OCI-LY1 (cell line): Measurements from ENCODE around the gene UACA.

Source experiments
- H2AFZ ChIP-seq: fragments of 200-600 bp; sonication (generic), shearing (Covaris generic); 2 replicates; pipeline ENCODE4 v1.6.0; 2014; ENCODE audit warnings: antibody characterized with exemption, mild to moderate bottlenecking, low read length
- H3F3A ChIP-seq: fragments of 200-600 bp; sonication (generic), shearing (Covaris generic); 2 replicates; pipeline ENCODE4 v1.6.0; 2014; ENCODE audit warnings: mild to moderate bottlenecking, antibody characterized with exemption, low read length, moderate library complexity; ENCODE audit not compliant: insufficient read depth
- H3K27ac ChIP-seq: fragments of 200-600 bp; sonication (generic); 2 replicates; pipeline ENCODE4 v1.5.1; 2014; ENCODE audit warnings: low read length, mixed run types, mild to moderate bottlenecking, low read depth; ENCODE audit not compliant: poor library complexity, severe bottlenecking
- H3K27me3 ChIP-seq: fragments of 200-600 bp; sonication (generic); 2 replicates; pipeline ENCODE4 v1.6.0; 2014; ENCODE audit warnings: antibody characterized with exemption, mild to moderate bottlenecking, low read length, moderate library complexity; ENCODE audit not compliant: insufficient read depth
- H3K36me3 ChIP-seq: fragments of 200-600 bp; sonication (generic); 2 replicates; pipeline ENCODE4 v1.6.1; 2014; ENCODE audit warnings: mild to moderate bottlenecking, antibody characterized with exemption, low read length, moderate library complexity, mixed read lengths; ENCODE audit not compliant: insufficient read depth
- H3K4me1 ChIP-seq: fragments of 200-600 bp; sonication (generic); 2 replicates; pipeline ENCODE4 v1.5.1; 2014; ENCODE audit warnings: mild to moderate bottlenecking, low read length, moderate library complexity; ENCODE audit not compliant: insufficient read depth, severe bottlenecking
- H3K4me2 ChIP-seq: fragments of 200-600 bp; sonication (generic), shearing (Covaris generic); 2 replicates; pipeline ENCODE4 v1.6.1; 2014; ENCODE audit warnings: low read length
- H3K4me3 ChIP-seq: fragments of 200-600 bp; sonication (generic); 2 replicates; pipeline ENCODE4 v1.5.1; 2014; ENCODE audit warnings: low read length, low read depth, mild to moderate bottlenecking, mixed read lengths; ENCODE audit not compliant: poor library complexity, severe bottlenecking
- H3K79me2 ChIP-seq: fragments of 200-600 bp; shearing (Covaris generic); 2 replicates; pipeline ENCODE4 v1.6.1; 2016; ENCODE audit warnings: mixed run types, low read length, mixed read lengths; ENCODE audit not compliant: insufficient read depth
- H3K9ac ChIP-seq: fragments of 200-600 bp; sonication (generic), shearing (Covaris generic); 2 replicates; pipeline ENCODE4 v1.6.1; 2014; ENCODE audit warnings: mild to moderate bottlenecking, low read length, mixed read lengths
- H3K9me2 ChIP-seq: fragments of 200-600 bp; sonication (generic), shearing (Covaris generic); 2 replicates; pipeline ENCODE4 v1.6.1; 2014; ENCODE audit warnings: low read depth, mild to moderate bottlenecking, low read length, mixed read lengths
- H3K9me3 ChIP-seq: fragments of 200-600 bp; shearing (Covaris generic); 2 replicates; pipeline ENCODE4 v1.6.1; 2014; ENCODE audit warnings: low read length, mixed read lengths
- H4K20me1 ChIP-seq: fragments of 200-600 bp; sonication (generic), shearing (Covaris generic); 2 replicates; pipeline ENCODE4 v1.6.0; 2016; ENCODE audit warnings: mild to moderate bottlenecking, low read length; ENCODE audit not compliant: insufficient read depth
- EZH2 ChIP-seq: fragments of 200-600 bp; sonication (generic), shearing (Covaris generic); IDR thresholded peaks from 2 replicates; pipeline ENCODE4 v1.8.0; 2017; ENCODE audit warnings: borderline replicate concordance, mixed run types, mild to moderate bottlenecking, antibody characterized with exemption, low read length, moderate library complexity, mixed read lengths
- TF ChIP-seq, protein P1 (sequence below): fragments of 200-600 bp; sonication (generic), shearing (Covaris generic); IDR thresholded peaks from 2 replicates; pipeline ENCODE4 v1.5.1; 2017; ENCODE audit warnings: mild to moderate bottlenecking, antibody characterized with exemption, low read length, moderate library complexity, mixed read lengths

Gene UACA

DNA sequence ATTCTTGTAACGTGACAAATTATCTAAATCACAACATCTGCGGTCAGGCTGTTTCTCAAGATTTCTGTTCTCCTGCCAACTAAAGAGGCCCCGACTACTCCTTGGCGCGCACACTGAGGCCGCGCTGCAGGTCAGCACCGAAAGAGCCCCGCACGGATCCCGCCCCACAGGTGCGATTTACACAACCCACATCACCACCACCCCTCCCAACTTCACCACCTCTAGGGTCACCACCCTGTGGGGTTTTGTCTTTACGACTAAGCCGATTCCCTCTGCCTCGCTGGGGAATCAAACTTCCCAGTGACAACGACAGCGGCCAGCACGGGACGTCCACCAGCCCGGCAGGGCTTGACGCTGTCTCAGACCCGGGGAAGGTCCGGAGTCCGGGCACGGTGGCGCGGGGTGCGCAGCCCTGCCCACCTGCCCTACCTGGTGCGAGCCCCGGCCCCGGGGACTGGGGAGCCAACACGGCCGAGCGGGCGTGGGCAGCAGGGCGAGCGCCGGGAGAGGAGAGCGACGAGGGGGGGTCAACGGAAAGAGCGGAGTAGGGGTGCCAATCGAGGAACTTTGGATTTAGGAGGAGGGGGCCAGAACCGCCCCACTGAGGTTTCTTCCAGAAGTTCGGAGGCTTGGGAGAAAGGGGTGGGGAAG, 764 bp downstream of the UACA start:
- H3K27me3 ChIP-seq = no peaks in the 10 kb centered on the region
- H4K20me1 ChIP-seq = no peaks in the 10 kb centered on the region
- H3F3A ChIP-seq = no peaks in the 10 kb centered on the region
- H3K9me3 ChIP-seq = no peaks in the 10 kb centered on the region
- H3K4me1 ChIP-seq = no peaks in the 10 kb centered on the region
- H2AFZ ChIP-seq = no peak overlapping the region
- H3K9me2 ChIP-seq = no peaks in the 10 kb centered on the region
- no peaks in the 10 kb centered on the region for H3K79me2 ChIP-seq
- no peak overlapping the region for H3K9ac ChIP-seq
- TF ChIP-seq, protein P1, sequence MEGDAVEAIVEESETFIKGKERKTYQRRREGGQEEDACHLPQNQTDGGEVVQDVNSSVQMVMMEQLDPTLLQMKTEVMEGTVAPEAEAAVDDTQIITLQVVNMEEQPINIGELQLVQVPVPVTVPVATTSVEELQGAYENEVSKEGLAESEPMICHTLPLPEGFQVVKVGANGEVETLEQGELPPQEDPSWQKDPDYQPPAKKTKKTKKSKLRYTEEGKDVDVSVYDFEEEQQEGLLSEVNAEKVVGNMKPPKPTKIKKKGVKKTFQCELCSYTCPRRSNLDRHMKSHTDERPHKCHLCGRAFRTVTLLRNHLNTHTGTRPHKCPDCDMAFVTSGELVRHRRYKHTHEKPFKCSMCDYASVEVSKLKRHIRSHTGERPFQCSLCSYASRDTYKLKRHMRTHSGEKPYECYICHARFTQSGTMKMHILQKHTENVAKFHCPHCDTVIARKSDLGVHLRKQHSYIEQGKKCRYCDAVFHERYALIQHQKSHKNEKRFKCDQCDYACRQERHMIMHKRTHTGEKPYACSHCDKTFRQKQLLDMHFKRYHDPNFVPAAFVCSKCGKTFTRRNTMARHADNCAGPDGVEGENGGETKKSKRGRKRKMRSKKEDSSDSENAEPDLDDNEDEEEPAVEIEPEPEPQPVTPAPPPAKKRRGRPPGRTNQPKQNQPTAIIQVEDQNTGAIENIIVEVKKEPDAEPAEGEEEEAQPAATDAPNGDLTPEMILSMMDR = no peak
- TF ChIP-seq EZH2 = no peak
- no peaks in the 10 kb centered on the region for H3K36me3 ChIP-seq
- no peak overlapping the region for H3K4me2 ChIP-seq
- H3K4me3 ChIP-seq = no peak overlapping the region
- no peak overlapping the region for H3K27ac ChIP-seq

DNA sequence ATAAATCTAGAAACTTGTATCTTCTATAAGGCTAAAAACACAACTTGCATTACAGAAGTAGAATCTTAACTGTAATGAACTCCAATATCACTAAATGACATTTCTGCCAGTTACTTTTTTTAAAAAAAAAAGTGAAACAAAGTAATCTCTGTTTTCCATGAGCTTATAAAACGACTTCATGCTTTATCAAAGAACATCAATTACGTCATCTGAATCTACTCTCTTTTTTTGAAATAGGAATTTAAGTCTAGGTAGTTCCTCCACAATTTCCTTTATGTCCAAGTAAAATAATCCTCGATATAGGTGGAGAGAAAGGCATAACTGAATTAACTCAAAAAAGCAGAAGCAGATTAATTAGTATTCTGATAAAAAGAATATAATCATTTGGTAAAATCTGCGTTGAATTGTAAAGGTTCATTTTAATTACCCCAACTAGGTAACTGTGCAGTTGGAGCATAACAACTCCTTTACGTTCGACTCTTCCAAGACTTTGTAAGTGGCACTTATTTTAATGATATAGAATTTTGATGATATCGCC, 1.4 kb downstream of the UACA start:
- no peak for TF ChIP-seq EZH2
- TF ChIP-seq, protein P1 = no peak
- Histone ChIP-seq H3K4me2 (no peak overlapping the region), H3F3A (no peaks in the 10 kb centered on the region), H3K9ac (no peak overlapping the region), H3K4me1 (no peaks in the 10 kb centered on the region), H2AFZ (no peak overlapping the region), H3K27me3 (no peaks in the 10 kb centered on the region), H3K4me3 (no peak overlapping the region), H4K20me1 (no peaks in the 10 kb centered on the region), H3K9me2 (no peaks in the 10 kb centered on the region), H3K79me2 (no peaks in the 10 kb centered on the region), H3K9me3 (no peaks in the 10 kb centered on the region), H3K27ac (no peak overlapping the region), H3K36me3 (no peaks in the 10 kb centered on the region)

DNA sequence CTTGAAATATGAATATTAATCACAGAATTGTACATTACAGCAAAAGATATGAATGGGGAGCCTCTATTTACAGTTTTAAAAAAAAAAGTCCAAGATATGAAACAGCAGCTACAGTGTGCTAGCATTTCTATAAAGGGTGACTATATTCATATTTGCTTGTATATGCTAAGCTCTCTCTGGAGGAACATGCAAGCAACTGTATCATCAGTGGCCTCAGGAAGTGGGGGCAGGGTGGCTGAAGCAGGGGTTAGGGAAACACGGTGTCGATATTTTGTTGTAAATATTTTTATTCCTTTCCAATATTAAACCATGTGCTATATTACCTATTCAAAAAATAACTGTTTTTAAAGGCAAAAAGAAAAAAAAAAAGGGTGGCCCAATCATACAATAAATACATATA, 2.3 kb downstream of the UACA start:
- Histone ChIP-seq H3K79me2 (no peaks in the 10 kb centered on the region), H2AFZ (no peak overlapping the region), H3K9ac (no peak overlapping the region), H3K4me1 (no peaks in the 10 kb centered on the region), H3K27ac (no peak overlapping the region), H3K9me3 (no peaks in the 10 kb centered on the region), H3F3A (no peaks in the 10 kb centered on the region), H3K9me2 (no peaks in the 10 kb centered on the region), H3K36me3 (no peaks in the 10 kb centered on the region), H3K27me3 (no peaks in the 10 kb centered on the region), H3K4me3 (no peak overlapping the region), H3K4me2 (no peak overlapping the region), H4K20me1 (no peaks in the 10 kb centered on the region)
- TF ChIP-seq, protein P1 = no peak
- no peak for TF ChIP-seq EZH2
